HUES6 (cell line): Measurements from ENCODE around the gene NDEL1.

Experiments used
- H3K27ac ChIP-seq: 2 replicates; pipeline ENCODE4 v1.7.0; 2013; ENCODE audit warnings: low read depth, mild to moderate bottlenecking, low read length, inconsistent platforms
- H3K27me3 ChIP-seq: 2 replicates; pipeline ENCODE4 v1.6.1; 2013; ENCODE audit warnings: low read length; ENCODE audit not compliant: control insufficient read depth, insufficient read depth
- H3K36me3 ChIP-seq: 2 replicates; pipeline ENCODE4 v1.6.1; 2013; ENCODE audit warnings: low read length; ENCODE audit not compliant: control insufficient read depth, insufficient read depth
- H3K4me1 ChIP-seq: 2 replicates; pipeline ENCODE4 v1.6.1; 2013; ENCODE audit warnings: low read length; ENCODE audit not compliant: control insufficient read depth, insufficient read depth
- H3K4me3 ChIP-seq: 2 replicates; pipeline ENCODE4 v1.5.1; 2013; ENCODE audit warnings: low read depth, low read length
- H3K9ac ChIP-seq: one replicate; pipeline ENCODE4 v1.6.1; 2013; ENCODE audit warnings: mild to moderate bottlenecking, low read length
- H3K9me3 ChIP-seq: 2 replicates; pipeline ENCODE4 v1.6.1; 2013; ENCODE audit warnings: low read depth, low read length; ENCODE audit not compliant: control insufficient read depth, insufficient read depth

NDEL1 gene

DNA sequence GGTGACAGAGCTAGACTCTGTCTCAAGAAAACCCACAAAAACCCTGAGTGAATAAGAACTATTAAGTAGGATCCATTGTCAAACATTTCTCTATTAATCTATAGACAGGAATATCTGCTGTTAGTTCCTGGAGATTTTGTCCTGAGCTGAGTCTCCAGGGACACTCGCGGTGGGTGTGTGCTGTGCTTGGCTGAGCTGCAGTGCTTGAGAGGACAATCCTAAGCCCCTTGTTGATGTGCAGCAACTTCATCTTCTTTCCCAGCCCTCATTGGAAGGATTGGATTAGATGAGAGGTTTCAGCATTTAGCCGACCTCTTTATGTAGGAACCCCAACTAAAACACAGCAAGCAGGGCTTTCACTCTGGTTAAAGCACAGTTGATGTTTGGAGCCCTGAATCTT, 33.3 kb downstream of the NDEL1 start:
- H3K27me3 ChIP-seq = no peaks in the 10 kb centered on the region
- H3K4me3 ChIP-seq = no peak overlapping the region
- H3K4me1 ChIP-seq = peaks cover 3% of the 10 kb centered on the region; the same call in 1 of the 2 replicates
- no peak overlapping the region for H3K9ac ChIP-seq
- H3K27ac ChIP-seq = no peak overlapping the region
- peaks cover 70% of the 10 kb centered on the region for H3K36me3 ChIP-seq
- H3K9me3 ChIP-seq = no peaks in the 10 kb centered on the region

DNA sequence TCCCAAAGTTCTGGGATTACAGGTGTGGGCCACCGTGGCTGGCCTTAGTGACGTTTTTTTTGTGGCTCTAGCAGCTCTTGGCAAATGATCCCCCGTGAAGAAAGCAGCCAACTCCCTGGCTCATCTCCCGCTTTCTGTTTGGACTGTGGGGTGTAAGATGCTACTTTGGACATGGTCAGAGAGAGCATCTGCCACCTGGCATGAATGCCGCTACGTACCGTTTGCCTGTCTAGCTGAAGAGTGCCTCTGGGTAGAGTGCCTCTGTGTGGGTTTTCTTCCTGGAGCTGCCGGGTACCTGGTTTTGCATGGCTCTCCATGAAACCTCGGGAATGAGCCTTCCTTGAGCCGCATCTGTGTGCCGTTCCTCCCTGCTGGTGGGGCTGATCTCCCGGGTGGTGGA, 34.3 kb downstream of the NDEL1 start:
- peaks cover 72% of the 10 kb centered on the region for H3K36me3 ChIP-seq
- no peak overlapping the region for H3K9ac ChIP-seq
- no peaks in the 10 kb centered on the region for H3K27me3 ChIP-seq
- no peaks in the 10 kb centered on the region for H3K9me3 ChIP-seq
- H3K4me1 ChIP-seq = no peaks in the 10 kb centered on the region
- no peak overlapping the region for H3K4me3 ChIP-seq
- H3K27ac ChIP-seq = no peak overlapping the region

DNA sequence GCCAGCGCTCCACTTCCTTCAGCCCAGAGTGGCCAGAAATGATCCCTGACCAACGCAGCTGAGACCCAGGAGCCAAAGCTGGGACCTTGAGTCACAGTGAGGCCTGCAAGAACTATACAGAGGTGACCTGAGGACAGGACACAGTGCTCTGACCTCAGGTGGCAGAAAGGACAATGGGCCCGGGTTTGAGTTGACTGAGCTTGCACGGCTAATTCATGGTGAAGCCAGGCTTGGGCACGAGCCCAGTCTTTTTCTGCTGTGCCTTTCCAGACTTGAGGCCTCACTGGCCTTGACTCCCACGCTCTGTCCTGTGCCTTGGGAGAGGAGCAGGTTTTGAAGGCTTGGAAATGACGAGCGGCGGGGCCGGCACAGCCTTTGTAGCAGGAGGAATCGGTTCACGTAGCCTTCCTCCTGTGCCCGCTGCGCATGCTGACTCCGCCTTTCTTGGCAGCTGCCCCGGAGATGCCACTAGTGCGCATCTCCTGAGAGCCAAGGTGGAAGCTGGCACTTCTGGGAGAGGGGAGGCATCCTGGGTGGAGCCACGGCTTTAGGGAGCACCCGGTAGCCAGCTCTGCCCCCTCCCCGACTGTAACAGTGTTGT, 34.9 kb downstream of the NDEL1 start:
- Histone ChIP-seq H3K4me1 (no peaks in the 10 kb centered on the region), H3K9ac (no peak overlapping the region), H3K9me3 (no peaks in the 10 kb centered on the region), H3K36me3 (peaks cover 78% of the 10 kb centered on the region), H3K27me3 (no peaks in the 10 kb centered on the region), H3K4me3 (no peak overlapping the region), H3K27ac (no peak overlapping the region)

DNA sequence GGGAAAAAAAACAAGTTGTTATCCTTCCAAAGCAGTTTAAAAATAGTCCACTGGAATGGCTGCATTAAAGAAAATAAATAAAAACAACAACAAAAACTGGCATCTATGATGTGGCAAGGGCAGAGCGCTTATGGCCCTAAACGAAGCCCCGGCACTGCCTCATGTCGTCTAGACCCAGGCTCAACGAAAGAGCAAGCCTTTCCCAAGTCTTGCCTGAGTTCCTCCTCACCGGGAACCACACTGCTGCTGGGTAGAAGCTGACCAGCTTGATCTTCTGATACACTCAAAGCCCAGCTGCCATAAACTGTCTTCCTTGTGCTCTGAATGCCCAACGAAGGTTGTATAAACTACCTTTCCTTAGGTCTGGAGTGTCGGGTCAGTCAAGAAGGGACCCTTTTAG, 37.0 kb downstream of the NDEL1 start:
- Histone ChIP-seq H3K4me3 (no peak overlapping the region), H3K4me1 (no peaks in the 10 kb centered on the region), H3K27ac (no peak overlapping the region), H3K27me3 (no peaks in the 10 kb centered on the region), H3K9ac (no peak overlapping the region), H3K36me3 (peaks cover 86% of the 10 kb centered on the region), H3K9me3 (no peaks in the 10 kb centered on the region)

DNA sequence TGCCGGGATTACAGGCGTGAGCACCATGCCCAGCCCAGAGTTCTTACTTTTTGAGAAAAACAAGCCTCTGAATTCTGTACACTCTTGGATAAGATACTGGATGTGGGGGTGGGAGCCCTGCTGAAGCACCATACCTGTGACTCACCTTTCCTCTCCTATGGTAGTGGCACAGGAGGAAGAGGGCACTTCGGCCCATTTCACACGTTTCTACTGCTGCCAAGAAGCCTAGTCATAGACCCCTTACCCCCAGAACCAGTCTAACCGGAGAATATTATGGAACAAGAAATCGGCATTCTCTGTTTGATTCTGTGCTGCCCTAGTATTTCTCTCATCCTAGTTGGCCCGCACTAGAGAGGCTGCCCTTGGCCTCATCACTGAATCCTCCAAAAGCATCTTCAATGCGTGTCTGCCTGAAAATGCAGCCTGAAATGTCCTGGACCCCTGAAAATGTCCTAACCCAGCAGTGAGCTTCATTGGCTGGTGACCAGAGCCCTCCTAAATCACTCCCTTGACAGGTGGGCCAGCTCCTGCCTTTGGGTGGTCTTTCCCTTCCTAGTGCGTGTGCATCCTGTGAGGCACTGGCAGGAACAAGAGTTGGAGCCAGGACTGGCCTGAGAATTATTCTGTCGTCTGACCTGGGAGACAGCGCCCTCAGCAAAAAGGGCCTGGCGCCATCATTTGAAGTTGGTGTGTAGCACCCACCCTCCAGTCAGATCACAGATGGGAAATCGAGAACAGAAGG, 37.9 kb downstream of the NDEL1 start:
- Histone ChIP-seq H3K27ac (no peak overlapping the region), H3K4me3 (no peak overlapping the region), H3K9ac (no peak overlapping the region), H3K9me3 (no peaks in the 10 kb centered on the region), H3K27me3 (no peaks in the 10 kb centered on the region), H3K36me3 (peaks cover 87% of the 10 kb centered on the region), H3K4me1 (no peaks in the 10 kb centered on the region)

DNA sequence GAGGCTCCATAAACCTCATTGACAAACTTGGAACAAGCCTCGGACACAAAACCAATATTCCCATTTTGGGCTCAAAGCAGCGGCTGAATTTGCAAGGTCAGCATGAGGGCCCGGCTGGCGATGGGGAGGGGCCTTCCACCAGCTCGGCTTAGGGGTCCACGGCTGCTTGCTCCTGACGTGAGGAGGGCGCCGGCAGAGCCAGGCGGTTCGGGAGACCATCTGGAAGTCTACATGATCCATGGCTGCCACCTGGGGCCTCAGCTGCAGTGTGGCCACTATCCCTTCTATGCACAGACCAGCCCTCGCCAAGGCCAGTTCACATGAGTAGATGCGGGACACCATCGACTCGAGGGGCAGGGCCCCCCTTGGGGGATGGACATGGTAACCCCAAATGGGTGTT, 39.1 kb downstream of the NDEL1 start:
- peaks cover 95% of the 10 kb centered on the region for H3K36me3 ChIP-seq

DNA sequence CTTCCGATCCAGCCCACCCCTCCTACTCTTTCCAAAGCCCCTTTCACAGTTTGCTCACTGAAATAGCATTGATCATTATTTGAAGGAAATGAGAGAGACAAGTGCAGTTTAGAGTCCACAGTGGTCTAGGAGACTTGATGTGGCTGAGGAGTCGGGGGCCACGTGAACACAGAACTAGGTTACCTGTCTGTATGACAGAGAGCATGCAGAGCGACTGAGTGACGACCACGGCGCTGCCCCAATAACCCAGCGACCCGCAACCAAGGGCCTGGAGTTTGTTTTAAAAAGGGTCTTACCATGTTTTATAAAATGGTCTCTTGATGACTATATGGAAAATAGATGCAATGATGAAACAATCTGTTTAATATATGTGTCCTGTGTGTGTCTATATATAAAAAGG, 39.5 kb downstream of the NDEL1 start:
- no peak overlapping the region for H3K4me3 ChIP-seq
- H3K4me1 ChIP-seq = no peaks in the 10 kb centered on the region
- H3K9ac ChIP-seq = no peak overlapping the region
- H3K36me3 ChIP-seq = peaks cover 95% of the 10 kb centered on the region
- H3K27me3 ChIP-seq = no peaks in the 10 kb centered on the region
- no peak overlapping the region for H3K27ac ChIP-seq
- no peaks in the 10 kb centered on the region for H3K9me3 ChIP-seq

More for the DNA sequence above, 39.1 kb downstream of the NDEL1 start:
- Histone ChIP-seq H3K9me3 (no peaks in the 10 kb centered on the region), H3K4me1 (no peaks in the 10 kb centered on the region), H3K9ac (no peak overlapping the region), H3K27ac (no peak overlapping the region), H3K27me3 (no peaks in the 10 kb centered on the region), H3K4me3 (no peak overlapping the region)

DNA sequence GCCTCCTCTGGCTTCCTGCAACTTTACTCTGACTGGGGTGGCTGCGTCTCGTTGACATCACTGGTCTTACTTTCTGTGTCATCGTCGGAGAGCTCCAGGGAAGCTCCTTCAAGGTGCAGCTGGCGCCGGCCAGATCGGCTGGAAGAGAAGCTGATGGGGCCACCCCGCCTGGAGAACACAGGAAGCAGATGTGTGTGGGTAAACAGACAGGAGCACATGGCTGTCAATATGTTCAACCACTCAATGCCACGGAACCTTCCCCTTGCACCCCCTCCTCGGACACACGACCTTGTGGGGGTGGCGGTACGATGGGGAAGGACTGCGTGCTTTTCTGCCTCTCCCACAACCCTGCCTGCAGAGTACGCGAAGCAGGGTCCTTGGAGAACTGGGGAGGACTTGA, 40.1 kb downstream of the NDEL1 start:
- Histone ChIP-seq H3K4me1 (no peaks in the 10 kb centered on the region), H3K9ac (no peak overlapping the region), H3K4me3 (no peak overlapping the region), H3K9me3 (no peaks in the 10 kb centered on the region), H3K27ac (no peak overlapping the region), H3K36me3 (peaks cover 95% of the 10 kb centered on the region), H3K27me3 (no peaks in the 10 kb centered on the region)

DNA sequence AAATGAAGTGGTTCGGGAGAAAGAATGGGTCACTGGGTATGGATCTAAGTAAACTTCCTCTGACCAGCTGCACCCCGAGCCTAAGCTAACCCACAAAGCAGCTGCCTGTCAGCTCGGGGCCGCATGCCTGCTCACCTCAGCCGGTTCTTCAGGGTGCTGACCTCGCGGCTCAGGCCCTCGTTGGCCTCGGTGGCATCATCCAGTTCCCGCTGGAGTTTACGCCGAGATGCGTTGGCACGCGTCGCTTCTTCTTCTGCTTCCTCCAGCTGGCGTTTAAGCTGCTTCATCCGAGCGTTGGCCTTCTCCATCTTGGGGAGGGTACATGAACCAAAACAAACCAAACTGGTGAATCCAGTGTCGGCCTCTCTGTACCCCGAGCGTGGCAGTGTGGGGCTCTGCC, 41.1 kb downstream of the NDEL1 start:
- no peak overlapping the region for H3K9ac ChIP-seq
- no peaks in the 10 kb centered on the region for H3K9me3 ChIP-seq
- H3K27me3 ChIP-seq = no peaks in the 10 kb centered on the region
- peaks cover 97% of the 10 kb centered on the region for H3K36me3 ChIP-seq
- H3K4me1 ChIP-seq = no peaks in the 10 kb centered on the region
- no peak overlapping the region for H3K4me3 ChIP-seq
- H3K27ac ChIP-seq = no peak overlapping the region

DNA sequence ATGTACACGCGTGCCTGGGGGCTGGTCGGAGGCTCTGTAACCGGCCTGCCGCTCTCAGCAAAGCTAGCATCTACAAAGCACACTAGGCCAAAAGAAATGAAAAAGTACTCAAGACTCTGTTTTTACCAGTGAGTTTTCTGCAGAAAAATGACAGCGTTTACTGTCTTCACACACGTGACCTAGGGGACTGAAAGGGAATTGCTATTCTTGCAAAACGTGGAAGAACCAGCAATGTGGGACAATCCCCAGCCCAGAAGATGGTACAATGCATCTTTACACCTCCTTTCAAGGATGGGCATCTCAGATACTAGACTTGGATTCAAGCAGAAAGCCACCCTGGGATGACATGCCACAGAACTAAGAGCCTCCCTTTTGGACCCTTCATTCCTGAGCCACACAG, 41.5 kb downstream of the NDEL1 start:
- no peaks in the 10 kb centered on the region for H3K9me3 ChIP-seq
- H3K4me3 ChIP-seq = no peak overlapping the region
- H3K9ac ChIP-seq = no peak overlapping the region
- H3K4me1 ChIP-seq = no peaks in the 10 kb centered on the region
- no peak overlapping the region for H3K27ac ChIP-seq
- peaks cover 97% of the 10 kb centered on the region for H3K36me3 ChIP-seq
- H3K27me3 ChIP-seq = no peaks in the 10 kb centered on the region

DNA sequence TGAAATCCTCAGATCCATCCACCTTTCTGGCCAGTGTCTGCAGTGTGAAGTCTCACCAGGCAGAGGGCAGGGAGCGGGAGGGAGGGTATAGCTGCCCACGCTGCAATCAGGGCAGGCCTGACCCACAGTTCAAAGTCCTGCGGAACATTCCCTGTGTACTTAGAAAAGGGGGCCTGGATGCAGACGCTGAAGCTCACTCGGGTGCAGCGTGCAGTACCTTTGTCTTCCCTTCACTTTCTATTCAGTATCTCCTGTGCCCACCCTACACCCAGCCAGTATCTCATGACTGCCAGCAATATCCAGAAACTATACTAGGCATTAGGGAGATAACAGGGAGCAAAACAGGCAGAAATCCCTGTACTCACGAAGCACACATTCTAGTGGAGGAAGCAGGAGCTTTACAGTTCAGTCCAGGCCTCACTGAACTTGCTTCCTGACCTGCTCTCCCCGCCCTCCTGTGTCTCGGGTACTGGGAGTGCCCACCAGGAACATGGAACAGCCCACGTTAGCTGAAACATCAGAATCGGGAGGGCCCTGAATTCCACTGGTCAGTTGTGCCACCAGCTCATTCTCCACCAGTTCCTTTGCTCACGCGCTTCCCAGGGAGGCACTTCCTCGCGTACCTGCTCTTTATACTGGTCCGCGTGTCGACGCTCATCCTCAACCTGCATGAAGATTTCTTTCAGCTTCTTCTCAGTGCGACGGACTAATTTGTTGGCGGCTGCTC, 42.2 kb downstream of the NDEL1 start:
- no peak overlapping the region for H3K4me3 ChIP-seq
- H3K36me3 ChIP-seq = peaks cover 99% of the 10 kb centered on the region
- no peaks in the 10 kb centered on the region for H3K4me1 ChIP-seq
- H3K27me3 ChIP-seq = no peaks in the 10 kb centered on the region
- H3K9me3 ChIP-seq = no peaks in the 10 kb centered on the region
- H3K27ac ChIP-seq = no peak overlapping the region
- H3K9ac ChIP-seq = no peak overlapping the region
